ENCODE data around the gene GPR78. TPM values are rescaled to one million over a fixed set of nuclear protein-coding genes. Genes with fewer than 3 reads are reported as not detected.

The GPR78 gene
- total RNA-seq, 1 donor from 2014 or later = 0.16 TPM

DNA sequence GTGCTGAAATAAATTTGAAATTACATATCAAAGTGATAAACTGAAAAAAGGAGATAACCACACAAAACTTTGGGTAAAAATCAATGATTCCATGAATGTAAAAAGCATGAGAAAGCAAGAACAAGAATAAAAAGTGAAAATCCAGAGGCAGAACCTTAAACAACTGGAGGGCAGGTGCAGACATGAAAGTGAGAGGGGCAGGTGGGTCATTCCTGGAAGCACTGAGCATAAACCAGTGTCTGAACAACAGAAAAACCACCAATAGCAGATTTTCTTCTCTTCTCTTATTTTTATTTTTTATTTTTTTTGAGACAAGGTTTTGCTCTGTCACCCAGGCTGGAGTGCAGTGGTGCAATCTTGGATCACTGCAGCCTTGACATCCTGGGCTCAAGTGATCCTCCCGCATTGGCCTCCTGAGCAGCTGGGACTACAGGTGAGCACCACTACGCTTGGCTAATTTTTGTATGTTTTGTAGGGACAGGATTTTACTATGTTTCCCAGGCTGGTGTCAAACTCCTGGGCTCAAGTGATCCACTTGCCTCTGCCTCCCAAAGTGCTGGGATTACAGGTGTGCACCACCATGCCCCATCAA is 46.8 kb upstream of the GPR78 start:
- Histone ChIP-seq H3K4me1 (ENCODE audit: insufficient read depth, low read length) (peaks cover 8% of the 10 kb centered on the region), H3K27ac (ENCODE audit: low read depth, low read length) (no peak overlapping the region), H3K36me3 (ENCODE audit: insufficient read depth, low read length) (no peaks in the 10 kb centered on the region), H3K4me2 (ENCODE audit: low read length) (no peak overlapping the region), H3K9ac (ENCODE audit: low read length) (no peak overlapping the region), H3K27me3 (ENCODE audit: insufficient read depth, low read length) (no peaks in the 10 kb centered on the region), H3K9me3 (ENCODE audit: insufficient read depth, low read depth, low read length) (no peaks in the 10 kb centered on the region), H4K20me1 (ENCODE audit: insufficient read depth, low read length) (no peaks in the 10 kb centered on the region), H2AFZ (ENCODE audit: low read depth, low read length) (no peak overlapping the region), H3K79me2 (ENCODE audit: insufficient read depth, low read length) (no peaks in the 10 kb centered on the region), H3K4me3 (ENCODE audit: insufficient read depth, low read depth, low read length) (no peak overlapping the region)
- Mint-ChIP-seq H3K4me1 (ENCODE audit: low read depth, unreplicated experiment) (peaks cover 19% of the 10 kb centered on the region), H3K27ac (ENCODE audit: unreplicated experiment) (no peak overlapping the region), H3K9me3 (ENCODE audit: unreplicated experiment) (peaks cover 12% of the 10 kb centered on the region), H3K4me3 (ENCODE audit: unreplicated experiment) (no peak overlapping the region), H3K27me3 (ENCODE audit: low read depth, unreplicated experiment) (peaks cover 20% of the 10 kb centered on the region), H3K36me3 (ENCODE audit: low read depth, unreplicated experiment) (no peaks in the 10 kb centered on the region)
- FAIRE-seq (no peak), DNase-seq (ENCODE audit: low read depth) (no peak)
- TF ChIP-seq, protein P1, sequence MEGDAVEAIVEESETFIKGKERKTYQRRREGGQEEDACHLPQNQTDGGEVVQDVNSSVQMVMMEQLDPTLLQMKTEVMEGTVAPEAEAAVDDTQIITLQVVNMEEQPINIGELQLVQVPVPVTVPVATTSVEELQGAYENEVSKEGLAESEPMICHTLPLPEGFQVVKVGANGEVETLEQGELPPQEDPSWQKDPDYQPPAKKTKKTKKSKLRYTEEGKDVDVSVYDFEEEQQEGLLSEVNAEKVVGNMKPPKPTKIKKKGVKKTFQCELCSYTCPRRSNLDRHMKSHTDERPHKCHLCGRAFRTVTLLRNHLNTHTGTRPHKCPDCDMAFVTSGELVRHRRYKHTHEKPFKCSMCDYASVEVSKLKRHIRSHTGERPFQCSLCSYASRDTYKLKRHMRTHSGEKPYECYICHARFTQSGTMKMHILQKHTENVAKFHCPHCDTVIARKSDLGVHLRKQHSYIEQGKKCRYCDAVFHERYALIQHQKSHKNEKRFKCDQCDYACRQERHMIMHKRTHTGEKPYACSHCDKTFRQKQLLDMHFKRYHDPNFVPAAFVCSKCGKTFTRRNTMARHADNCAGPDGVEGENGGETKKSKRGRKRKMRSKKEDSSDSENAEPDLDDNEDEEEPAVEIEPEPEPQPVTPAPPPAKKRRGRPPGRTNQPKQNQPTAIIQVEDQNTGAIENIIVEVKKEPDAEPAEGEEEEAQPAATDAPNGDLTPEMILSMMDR (IDR thresholded peaks at IDR 0.05; ENCODE audit: insufficient read depth, low read depth, low read length) = no peak
- no peak for TF ChIP-seq EZH2 (IDR thresholded peaks at IDR 0.05; ENCODE audit: insufficient read depth, low read length)

DNA sequence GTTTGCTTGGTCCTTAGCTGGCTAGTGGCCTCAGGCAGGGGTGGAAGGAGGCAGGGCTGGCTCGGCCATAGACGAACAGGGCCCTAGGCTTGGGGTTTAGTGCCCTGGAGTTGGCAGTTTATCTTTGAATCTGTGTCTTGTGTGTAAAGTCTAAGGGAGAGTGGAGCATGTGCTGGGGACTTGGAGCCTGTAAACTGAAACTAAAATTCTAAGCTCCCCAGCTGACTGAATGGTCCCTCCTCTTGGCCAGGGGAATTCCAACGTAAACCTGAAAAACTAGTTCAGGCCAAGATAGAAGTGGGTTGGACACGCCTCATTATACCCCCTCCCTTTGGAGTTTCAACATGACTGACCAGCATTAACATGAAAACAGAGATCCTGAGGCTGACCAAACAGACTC is 46.1 kb upstream of the GPR78 start:
- no peak overlapping the region for H3K27ac ChIP-seq (ENCODE audit: low read depth, low read length)
- DNase-seq (ENCODE audit: low read depth) (peak; percentile 58), FAIRE-seq (no peak)
- H3K36me3 ChIP-seq (ENCODE audit: insufficient read depth, low read length) = no peaks in the 10 kb centered on the region
- Mint-ChIP-seq H3K4me1 (ENCODE audit: low read depth, unreplicated experiment) (peaks cover 17% of the 10 kb centered on the region), H3K36me3 (ENCODE audit: low read depth, unreplicated experiment) (no peaks in the 10 kb centered on the region), H3K27ac (ENCODE audit: unreplicated experiment) (peak overlapping the region; percentile 7), H3K4me3 (ENCODE audit: unreplicated experiment) (no peak overlapping the region), H3K27me3 (ENCODE audit: low read depth, unreplicated experiment) (peaks cover 27% of the 10 kb centered on the region), H3K9me3 (ENCODE audit: unreplicated experiment) (peaks cover 8% of the 10 kb centered on the region)
- H3K4me3 ChIP-seq (ENCODE audit: insufficient read depth, low read depth, low read length) = no peak overlapping the region
- H3K9me3 ChIP-seq (ENCODE audit: insufficient read depth, low read depth, low read length) = no peaks in the 10 kb centered on the region
- H2AFZ ChIP-seq (ENCODE audit: low read depth, low read length) = no peak overlapping the region
- no peak overlapping the region for H3K9ac ChIP-seq (ENCODE audit: low read length)
- H3K4me2 ChIP-seq (ENCODE audit: low read length) = no peak overlapping the region
- no peaks in the 10 kb centered on the region for H3K79me2 ChIP-seq (ENCODE audit: insufficient read depth, low read length)
- TF ChIP-seq, protein P1 (IDR thresholded peaks at IDR 0.05; ENCODE audit: insufficient read depth, low read depth, low read length) = no peak
- TF ChIP-seq EZH2 (IDR thresholded peaks at IDR 0.05; ENCODE audit: insufficient read depth, low read length) = no peak
- no peaks in the 10 kb centered on the region for H4K20me1 ChIP-seq (ENCODE audit: insufficient read depth, low read length)
- H3K27me3 ChIP-seq (ENCODE audit: insufficient read depth, low read length) = no peaks in the 10 kb centered on the region
- peaks cover 14% of the 10 kb centered on the region for H3K4me1 ChIP-seq (ENCODE audit: insufficient read depth, low read length)

DNA sequence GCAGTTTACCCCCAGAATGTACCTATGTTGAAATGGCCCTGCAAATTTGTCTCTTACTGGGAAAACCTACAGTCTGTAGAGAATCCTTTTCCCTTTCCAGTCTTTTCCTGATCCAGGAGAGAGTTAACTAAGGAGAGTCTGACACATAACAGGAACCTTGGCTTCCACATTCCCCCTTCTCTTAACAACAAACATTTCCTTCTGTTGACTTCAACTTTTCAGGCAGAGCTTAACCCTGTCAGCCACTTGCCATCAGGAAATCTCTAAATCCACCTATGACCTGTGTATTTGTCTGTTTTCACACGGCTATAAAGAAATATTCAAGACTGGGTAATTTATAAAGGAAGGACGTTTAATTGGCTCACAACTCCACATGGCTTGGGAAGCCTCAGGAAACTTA is 45.6 kb upstream of the GPR78 start:
- Mint-ChIP-seq H3K4me1 (ENCODE audit: low read depth, unreplicated experiment) (peaks cover 17% of the 10 kb centered on the region), H3K9me3 (ENCODE audit: unreplicated experiment) (peaks cover 8% of the 10 kb centered on the region), H3K27me3 (ENCODE audit: low read depth, unreplicated experiment) (peaks cover 30% of the 10 kb centered on the region), H3K36me3 (ENCODE audit: low read depth, unreplicated experiment) (no peaks in the 10 kb centered on the region), H3K27ac (ENCODE audit: unreplicated experiment) (peak overlapping the region; percentile 7), H3K4me3 (ENCODE audit: unreplicated experiment) (peak overlapping the region; percentile 64)
- Histone ChIP-seq H3K4me3 (ENCODE audit: insufficient read depth, low read depth, low read length) (no peak overlapping the region), H3K4me1 (ENCODE audit: insufficient read depth, low read length) (peaks cover 14% of the 10 kb centered on the region), H3K9ac (ENCODE audit: low read length) (no peak overlapping the region), H3K27ac (ENCODE audit: low read depth, low read length) (no peak overlapping the region), H3K27me3 (ENCODE audit: insufficient read depth, low read length) (no peaks in the 10 kb centered on the region), H2AFZ (ENCODE audit: low read depth, low read length) (no peak overlapping the region), H3K4me2 (ENCODE audit: low read length) (no peak overlapping the region), H3K9me3 (ENCODE audit: insufficient read depth, low read depth, low read length) (no peaks in the 10 kb centered on the region), H3K79me2 (ENCODE audit: insufficient read depth, low read length) (no peaks in the 10 kb centered on the region), H4K20me1 (ENCODE audit: insufficient read depth, low read length) (no peaks in the 10 kb centered on the region), H3K36me3 (ENCODE audit: insufficient read depth, low read length) (no peaks in the 10 kb centered on the region)
- DNase-seq (ENCODE audit: low read depth) (no peak), FAIRE-seq (no peak)
- TF ChIP-seq EZH2 (IDR thresholded peaks at IDR 0.05; ENCODE audit: insufficient read depth, low read length) = no peak
- TF ChIP-seq, protein P1 (IDR thresholded peaks at IDR 0.05; ENCODE audit: insufficient read depth, low read depth, low read length) = no peak
